ENCODE measurements around the gene CPED1. TPM values are rescaled to one million over a fixed set of nuclear protein-coding genes. Genes with fewer than 3 reads are reported as not detected.

The CPED1 gene
- total RNA-seq, 1 donor from 2014 or later: not detected

DNA sequence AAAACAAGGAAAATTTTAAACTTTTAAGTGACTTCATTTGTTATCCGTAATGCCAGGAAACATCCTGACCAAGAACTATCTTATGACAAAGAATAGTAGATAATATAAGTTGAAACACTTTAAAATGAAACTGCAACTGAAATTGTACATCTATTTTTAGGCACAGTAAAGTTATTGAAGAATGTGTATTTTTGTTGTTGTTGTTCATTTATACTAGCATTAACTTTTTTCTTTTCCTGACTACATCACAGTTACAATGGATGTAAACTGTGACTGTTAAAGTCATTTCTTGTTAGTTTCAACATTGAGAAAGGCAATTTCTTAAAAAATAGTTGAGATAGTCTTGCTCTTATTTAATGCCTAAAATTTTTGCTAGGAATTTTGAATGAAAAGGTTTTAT is 2.6 kb downstream of the CPED1 start:
- Mint-ChIP-seq H3K9me3 (no peaks in the 10 kb centered on the region), H3K4me1 (peaks cover 14% of the 10 kb centered on the region), H3K27ac (no peak overlapping the region), H3K4me3 (no peak overlapping the region), H3K36me3 (no peaks in the 10 kb centered on the region), H3K27me3 (ENCODE audit: insufficient read depth, low read depth) (peaks cover 4% of the 10 kb centered on the region)
- Histone ChIP-seq H4K20me1 (ENCODE audit: low read depth) (no peaks in the 10 kb centered on the region), H3K4me1 (peaks cover 10% of the 10 kb centered on the region), H3K9me3 (ENCODE audit: low read depth) (no peaks in the 10 kb centered on the region), H3K4me2 (no peak overlapping the region), H3K27me3 (peaks cover 40% of the 10 kb centered on the region), H3F3A (ENCODE audit: low read depth) (no peaks in the 10 kb centered on the region), H3K27ac (no peak overlapping the region), H3K9ac (no peak overlapping the region), H3K4me3 (no peak overlapping the region), H2AFZ (replicated peaks) (no peak overlapping the region), H3K36me3 (no peaks in the 10 kb centered on the region), H3K79me2 (ENCODE audit: low read depth) (no peaks in the 10 kb centered on the region)
- TF ChIP-seq EZH2phosphoT487 (IDR thresholded peaks at IDR 0.05): no peak
- TF ChIP-seq EZH2 (IDR thresholded peaks at IDR 0.05): no peak
- TF ChIP-seq, protein P1, sequence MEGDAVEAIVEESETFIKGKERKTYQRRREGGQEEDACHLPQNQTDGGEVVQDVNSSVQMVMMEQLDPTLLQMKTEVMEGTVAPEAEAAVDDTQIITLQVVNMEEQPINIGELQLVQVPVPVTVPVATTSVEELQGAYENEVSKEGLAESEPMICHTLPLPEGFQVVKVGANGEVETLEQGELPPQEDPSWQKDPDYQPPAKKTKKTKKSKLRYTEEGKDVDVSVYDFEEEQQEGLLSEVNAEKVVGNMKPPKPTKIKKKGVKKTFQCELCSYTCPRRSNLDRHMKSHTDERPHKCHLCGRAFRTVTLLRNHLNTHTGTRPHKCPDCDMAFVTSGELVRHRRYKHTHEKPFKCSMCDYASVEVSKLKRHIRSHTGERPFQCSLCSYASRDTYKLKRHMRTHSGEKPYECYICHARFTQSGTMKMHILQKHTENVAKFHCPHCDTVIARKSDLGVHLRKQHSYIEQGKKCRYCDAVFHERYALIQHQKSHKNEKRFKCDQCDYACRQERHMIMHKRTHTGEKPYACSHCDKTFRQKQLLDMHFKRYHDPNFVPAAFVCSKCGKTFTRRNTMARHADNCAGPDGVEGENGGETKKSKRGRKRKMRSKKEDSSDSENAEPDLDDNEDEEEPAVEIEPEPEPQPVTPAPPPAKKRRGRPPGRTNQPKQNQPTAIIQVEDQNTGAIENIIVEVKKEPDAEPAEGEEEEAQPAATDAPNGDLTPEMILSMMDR (IDR thresholded peaks at IDR 0.05): no peak
- DNase-seq (ENCODE audit: low spot score): no peak

DNA sequence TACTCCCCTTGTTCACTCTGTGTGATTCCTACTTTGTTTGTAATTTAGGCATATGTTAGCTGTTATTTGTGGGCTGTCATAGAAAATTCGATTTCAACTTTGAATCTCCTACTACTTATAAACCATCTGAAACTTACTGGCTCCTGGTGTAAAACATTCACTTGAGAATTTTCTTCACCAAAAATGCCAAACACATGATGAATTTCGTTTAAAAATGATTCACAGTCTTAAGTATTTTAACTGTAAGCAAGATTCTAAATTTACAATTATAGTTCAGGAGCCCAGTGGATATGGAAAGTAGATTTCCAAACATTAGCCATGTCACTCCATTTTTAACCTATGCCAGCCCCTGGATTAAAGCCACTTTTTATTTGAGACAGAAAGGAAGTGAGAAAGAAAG is 3.1 kb downstream of the CPED1 start:
- H3K27ac ChIP-seq: no peak overlapping the region
- no peak overlapping the region for H2AFZ ChIP-seq (replicated peaks)
- no peak overlapping the region for H3K4me3 ChIP-seq
- no peaks in the 10 kb centered on the region for H3K36me3 ChIP-seq
- peaks cover 40% of the 10 kb centered on the region for H3K27me3 ChIP-seq
- H3K36me3 Mint-ChIP-seq: no peaks in the 10 kb centered on the region
- H3K4me3 Mint-ChIP-seq: peak overlapping the region; percentile 4
- TF ChIP-seq, protein P1 (IDR thresholded peaks at IDR 0.05): no peak
- TF ChIP-seq EZH2phosphoT487 (IDR thresholded peaks at IDR 0.05) (no peak), EZH2 (IDR thresholded peaks at IDR 0.05) (no peak)
- H3K27me3 Mint-ChIP-seq (ENCODE audit: insufficient read depth, low read depth): peaks cover 4% of the 10 kb centered on the region
- peaks cover 10% of the 10 kb centered on the region for H3K4me1 ChIP-seq
- H3K79me2 ChIP-seq (ENCODE audit: low read depth): no peaks in the 10 kb centered on the region
- no peaks in the 10 kb centered on the region for H4K20me1 ChIP-seq (ENCODE audit: low read depth)
- H3F3A ChIP-seq (ENCODE audit: low read depth): no peaks in the 10 kb centered on the region
- DNase-seq (ENCODE audit: low spot score): no peak
- peaks cover 14% of the 10 kb centered on the region for H3K4me1 Mint-ChIP-seq
- no peaks in the 10 kb centered on the region for H3K9me3 ChIP-seq (ENCODE audit: low read depth)
- H3K9ac ChIP-seq: no peak overlapping the region
- H3K4me2 ChIP-seq: no peak overlapping the region
- H3K27ac Mint-ChIP-seq: no peak overlapping the region
- H3K9me3 Mint-ChIP-seq: no peaks in the 10 kb centered on the region

DNA sequence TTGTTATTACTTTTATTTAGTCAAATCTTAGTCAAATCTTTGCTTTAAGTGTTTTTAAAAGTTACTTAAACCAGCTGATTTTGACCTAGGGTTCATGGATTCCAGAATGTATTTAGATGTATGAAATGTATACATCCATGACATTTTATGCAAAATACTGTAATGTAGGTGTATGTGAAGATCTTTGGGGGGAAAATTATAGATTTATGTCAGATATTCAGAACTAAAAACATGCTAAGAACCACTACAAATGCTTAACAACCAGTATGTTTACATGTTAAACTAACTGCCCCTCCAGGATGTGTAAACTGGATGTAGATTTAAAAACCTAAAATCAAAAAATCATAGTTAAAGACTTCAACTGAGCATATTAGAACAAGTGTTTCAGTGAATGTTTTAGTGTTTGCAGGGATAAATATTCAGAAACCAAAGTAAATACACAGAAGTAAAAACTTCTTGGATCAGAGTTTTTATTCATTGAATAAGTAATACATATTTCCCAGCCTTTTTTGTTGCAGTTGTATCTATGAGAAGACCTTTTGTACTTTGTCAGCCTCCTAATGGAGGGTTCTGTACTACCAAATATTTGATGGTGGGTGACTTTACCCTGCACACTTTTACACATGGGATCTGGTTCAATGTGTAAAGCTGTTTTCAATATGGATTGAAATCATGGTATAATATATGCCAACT is 3.9 kb downstream of the CPED1 start:
- H3K27ac Mint-ChIP-seq: no peak overlapping the region
- TF ChIP-seq, protein P1 (IDR thresholded peaks at IDR 0.05): no peak
- TF ChIP-seq EZH2phosphoT487 (IDR thresholded peaks at IDR 0.05): no peak
- TF ChIP-seq EZH2 (IDR thresholded peaks at IDR 0.05): no peak
- no peak for DNase-seq (ENCODE audit: low spot score)
- Histone ChIP-seq H3K4me2 (no peak overlapping the region), H3K9ac (no peak overlapping the region), H3K4me3 (no peak overlapping the region), H3K36me3 (no peaks in the 10 kb centered on the region), H3K27me3 (peaks cover 40% of the 10 kb centered on the region), H3K4me1 (peaks cover 10% of the 10 kb centered on the region), H3K79me2 (ENCODE audit: low read depth) (no peaks in the 10 kb centered on the region), H3F3A (ENCODE audit: low read depth) (no peaks in the 10 kb centered on the region), H3K27ac (no peak overlapping the region), H2AFZ (replicated peaks) (no peak overlapping the region), H4K20me1 (ENCODE audit: low read depth) (no peaks in the 10 kb centered on the region), H3K9me3 (ENCODE audit: low read depth) (no peaks in the 10 kb centered on the region)
- peaks cover 4% of the 10 kb centered on the region for H3K27me3 Mint-ChIP-seq (ENCODE audit: insufficient read depth, low read depth)
- H3K9me3 Mint-ChIP-seq: no peaks in the 10 kb centered on the region
- peak overlapping the region; percentile 17 for H3K4me3 Mint-ChIP-seq
- peaks cover 14% of the 10 kb centered on the region for H3K4me1 Mint-ChIP-seq
- H3K36me3 Mint-ChIP-seq: no peaks in the 10 kb centered on the region
